Measurements from ENCODE around the gene STRBP.

Gene STRBP

GRCh38 chr9:123269281-123269680 is 895 bp upstream of the STRBP start:
- TF ChIP-seq CTCF (IDR thresholded peaks at IDR 0.05; ENCODE audit: low read depth, low read length, missing control alignments): no peak
- DNase-seq (ENCODE audit: extremely low read depth, low read depth): no peak
- H3K4me3 ChIP-seq (replicated peaks; ENCODE audit: low read depth, low read length): peak overlapping the region; percentile 62

GRCh38 chr9:123268199-123268464 is 254 bp downstream of the STRBP start:
- TF ChIP-seq CTCF (IDR thresholded peaks at IDR 0.05; ENCODE audit: low read depth, low read length, missing control alignments): no peak
- peak overlapping the region; percentile 62 for H3K4me3 ChIP-seq (replicated peaks; ENCODE audit: low read depth, low read length)
- DNase-seq (ENCODE audit: extremely low read depth, low read depth): no peak

- TF ChIP-seq CTCF (IDR thresholded peaks at IDR 0.05; ENCODE audit: low read depth, low read length, missing control alignments): no peak
- DNase-seq (ENCODE audit: extremely low read depth, low read depth): no peak
- peak overlapping the region; percentile 62 for H3K4me3 ChIP-seq (replicated peaks; ENCODE audit: low read depth, low read length)
Observed at GRCh38 chr9:123267481-123268198, 746 bp downstream of the STRBP start.

GRCh38 chr9:123266655-123267399 is 1.6 kb downstream of the STRBP start:
- no peak for DNase-seq (ENCODE audit: extremely low read depth, low read depth)
- TF ChIP-seq CTCF (IDR thresholded peaks at IDR 0.05; ENCODE audit: low read depth, low read length, missing control alignments): no peak
- no peak overlapping the region; the same call in 1 of the 2 replicates for H3K4me3 ChIP-seq (replicated peaks; ENCODE audit: low read depth, low read length)

- no peak overlapping the region for H3K4me3 ChIP-seq (replicated peaks; ENCODE audit: low read depth, low read length)
- DNase-seq (ENCODE audit: extremely low read depth, low read depth): no peak
- TF ChIP-seq CTCF (IDR thresholded peaks at IDR 0.05; ENCODE audit: low read depth, low read length, missing control alignments): no peak
Observed at GRCh38 chr9:123265833-123266232, 2.6 kb downstream of the STRBP start.

GRCh38 chr9:123263227-123263626 is 5.2 kb downstream of the STRBP start:
- no peak for TF ChIP-seq CTCF (IDR thresholded peaks at IDR 0.05; ENCODE audit: low read depth, low read length, missing control alignments)
- no peak for DNase-seq (ENCODE audit: extremely low read depth, low read depth)
- H3K4me3 ChIP-seq (replicated peaks; ENCODE audit: low read depth, low read length): no peak overlapping the region
